RPMI7951 (cell line): Measurements from ENCODE around the gene ADAMTS18. TPM values are rescaled to one million over a fixed set of nuclear protein-coding genes. Genes with fewer than 3 reads are reported as not detected.

Experiments used
- DNase-seq: peaks from one replicate; pipeline ENCODE4 v3.0.0-alpha.2; 2012; ENCODE audit warnings: low read depth
- total RNA-seq: library from RNA; depleted of rRNA; stranded (reverse); fragments of >200 nt; shearing (Covaris generic); gene quantifications from 2 replicates; pipeline ENCODE4 v1.2.3, GENCODE V29; 2014

The ADAMTS18 gene
- total RNA-seq, 1 experiment from 2014 or later, result not detected

GRCh38 chr16:77437859-77438258 lies 3.0 kb upstream of the ADAMTS18 start:
- DNase-seq, result no peak

GRCh38 chr16:77435272-77435820 lies 512 bp upstream of the ADAMTS18 start:
- DNase-seq, result no peak

- DNase-seq, result no peak
These were observed 758 bp downstream of the ADAMTS18 start for GRCh38 chr16:77434022-77434529.

GRCh38 chr16:77433146-77433545 lies 1.7 kb downstream of the ADAMTS18 start:
- no peak for DNase-seq

- no peak for DNase-seq
These were observed 2.6 kb downstream of the ADAMTS18 start for GRCh38 chr16:77432264-77432663.

- no peak for DNase-seq
These were observed 3.8 kb downstream of the ADAMTS18 start for GRCh38 chr16:77430787-77431585.

GRCh38 chr16:77430360-77430759 lies 4.5 kb downstream of the ADAMTS18 start:
- no peak for DNase-seq

- DNase-seq, result no peak
These were observed 9.8 kb downstream of the ADAMTS18 start for GRCh38 chr16:77424871-77425604.

GRCh38 chr16:77422196-77422784 lies 12.5 kb downstream of the ADAMTS18 start:
- DNase-seq, result no peak

- no peak for DNase-seq
These were observed 17.8 kb downstream of the ADAMTS18 start for GRCh38 chr16:77416939-77417480.

GRCh38 chr16:77414752-77415231 lies 20.0 kb downstream of the ADAMTS18 start:
- DNase-seq, result no peak

GRCh38 chr16:77410449-77410848 lies 24.4 kb downstream of the ADAMTS18 start:
- no peak for DNase-seq

- no peak for DNase-seq
These were observed 25.5 kb downstream of the ADAMTS18 start for GRCh38 chr16:77409311-77409710.

GRCh38 chr16:77408607-77409006 lies 26.2 kb downstream of the ADAMTS18 start:
- DNase-seq, result no peak

- DNase-seq, result peak; percentile 5
These were observed 28.2 kb downstream of the ADAMTS18 start for GRCh38 chr16:77406680-77407079.

GRCh38 chr16:77404775-77405174 lies 30.1 kb downstream of the ADAMTS18 start:
- no peak for DNase-seq

- DNase-seq, result no peak
These were observed 31.1 kb downstream of the ADAMTS18 start for GRCh38 chr16:77403732-77404131.

- DNase-seq, result no peak
These were observed 32.2 kb downstream of the ADAMTS18 start for GRCh38 chr16:77402672-77403071.

- no peak for DNase-seq
These were observed 32.7 kb downstream of the ADAMTS18 start for GRCh38 chr16:77402118-77402517.

- DNase-seq, result no peak
These were observed 35.3 kb downstream of the ADAMTS18 start for GRCh38 chr16:77399546-77399945.

- no peak for DNase-seq
These were observed 35.8 kb downstream of the ADAMTS18 start for GRCh38 chr16:77399066-77399465.

- DNase-seq, result no peak
These were observed 36.3 kb downstream of the ADAMTS18 start for GRCh38 chr16:77398495-77398894.
